SIG-M5 treated with dmso at 0.1 percent for 504 hours (cell line): Measurements from ENCODE around the gene MS4A18.
A peak's percentile ranks its signal among the peaks of the same experiment; 100 is the strongest.

Experiments used
- DNase-seq: peaks from one replicate; lab custom pipeline; 2025; ENCODE audit not compliant: unreplicated experiment; lab: John Stamatoyannopoulos, UW

MS4A18 gene

GRCh38 chr11:60764879-60765278, 40.4 kb downstream of the MS4A18 start:
- no peak for DNase-seq

GRCh38 chr11:60765355-60765754, 40.8 kb downstream of the MS4A18 start:
- DNase-seq, result no peak

- DNase-seq, result no peak
These were observed 42.0 kb downstream of the MS4A18 start for GRCh38 chr11:60766547-60766946.

GRCh38 chr11:60767388-60767811, 42.9 kb downstream of the MS4A18 start:
- no peak for DNase-seq

- no peak for DNase-seq
These were observed 43.7 kb downstream of the MS4A18 start for GRCh38 chr11:60768202-60768601.

GRCh38 chr11:60769273-60769672, 44.8 kb downstream of the MS4A18 start:
- no peak for DNase-seq

GRCh38 chr11:60769811-60770210, 45.3 kb downstream of the MS4A18 start:
- DNase-seq, result no peak

- DNase-seq, result no peak
These were observed 46.6 kb downstream of the MS4A18 start for GRCh38 chr11:60771146-60771545.

GRCh38 chr11:60771879-60772525, 47.5 kb downstream of the MS4A18 start:
- DNase-seq, result no peak

GRCh38 chr11:60772666-60773065, 48.1 kb downstream of the MS4A18 start:
- no peak for DNase-seq

GRCh38 chr11:60774726-60775125, 50.2 kb downstream of the MS4A18 start:
- no peak for DNase-seq

- DNase-seq, result peak; percentile 85
These were observed 51.0 kb downstream of the MS4A18 start for GRCh38 chr11:60775420-60775961.

GRCh38 chr11:60776167-60776566, 51.6 kb downstream of the MS4A18 start:
- no peak for DNase-seq

- no peak for DNase-seq
These were observed 52.6 kb downstream of the MS4A18 start for GRCh38 chr11:60777106-60777505.

GRCh38 chr11:60777572-60777971, 53.1 kb downstream of the MS4A18 start:
- no peak for DNase-seq

GRCh38 chr11:60780065-60780464, 55.5 kb downstream of the MS4A18 start:
- no peak for DNase-seq

- DNase-seq, result no peak
These were observed 56.3 kb downstream of the MS4A18 start for GRCh38 chr11:60780774-60781173.

- DNase-seq, result no peak
These were observed 56.9 kb downstream of the MS4A18 start for GRCh38 chr11:60781286-60781980.

GRCh38 chr11:60781981-60782316, 57.4 kb downstream of the MS4A18 start:
- no peak for DNase-seq

GRCh38 chr11:60782393-60783140, 58.0 kb downstream of the MS4A18 start:
- no peak for DNase-seq

- no peak for DNase-seq
These were observed 58.6 kb downstream of the MS4A18 start for GRCh38 chr11:60783141-60783484.

GRCh38 chr11:60783911-60784310, 59.4 kb downstream of the MS4A18 start:
- no peak for DNase-seq
